Metanephros (tissue), 2 donors: Measurements from ENCODE around the gene TSPEAR. TPM values are rescaled to one million over a fixed set of nuclear protein-coding genes. Genes with fewer than 3 reads are reported as not detected.

Source experiments
- small RNA-seq: library from RNA; depleted of rRNA; stranded (forward); fragments of <200 nt; gene quantifications from one replicate; pipeline ENCODE3, GENCODE V24; 2014; ENCODE audit warnings: low replicate concordance
- total RNA-seq: library from RNA; depleted of rRNA; stranded (reverse); fragments of >200 nt; gene quantifications from one replicate; pipeline ENCODE4 v1.2.3, GENCODE V29; 2014

The TSPEAR gene
- total RNA-seq, 1 donor from 2014 or later, result 0.53 TPM

DNA sequence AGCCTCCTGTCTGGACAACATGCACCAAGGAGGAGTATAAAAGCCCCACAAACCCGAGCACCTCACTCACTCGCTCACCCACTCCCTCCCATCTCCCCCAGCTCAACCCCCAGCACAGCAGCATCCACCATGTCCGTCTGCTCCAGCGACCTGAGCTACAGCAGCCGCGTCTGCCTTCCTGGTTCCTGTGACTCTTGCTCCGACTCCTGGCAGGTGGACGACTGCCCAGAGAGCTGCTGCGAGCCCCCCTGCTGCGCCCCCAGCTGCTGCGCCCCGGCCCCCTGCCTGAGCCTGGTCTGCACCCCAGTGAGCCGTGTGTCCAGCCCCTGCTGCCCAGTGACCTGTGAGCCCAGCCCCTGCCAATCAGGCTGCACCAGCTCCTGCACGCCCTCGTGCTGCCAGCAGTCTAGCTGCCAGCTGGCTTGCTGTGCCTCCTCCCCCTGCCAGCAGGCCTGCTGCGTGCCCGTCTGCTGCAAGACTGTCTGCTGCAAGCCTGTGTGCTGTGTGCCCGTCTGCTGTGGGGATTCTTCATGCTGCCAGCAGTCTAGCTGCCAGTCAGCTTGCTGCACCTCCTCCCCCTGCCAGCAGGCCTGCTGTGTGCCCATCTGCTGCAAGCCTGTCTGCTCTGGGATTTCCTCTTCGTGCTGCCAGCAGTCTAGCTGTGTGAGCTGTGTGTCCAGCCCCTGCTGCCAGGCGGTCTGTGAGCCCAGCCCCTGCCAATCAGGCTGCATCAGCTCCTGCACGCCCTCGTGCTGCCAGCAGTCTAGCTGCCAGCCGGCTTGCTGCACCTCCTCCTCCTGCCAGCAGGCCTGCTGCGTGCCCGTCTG, 137.5 kb downstream of the TSPEAR start, which contains the start of gene KRTAP10-4:
KRTAP10-4 (plus strand) TSS at position 100 of the 827 bp plus-strand sequence; CDS start at position 130, 30 bp downstream.

DNA sequence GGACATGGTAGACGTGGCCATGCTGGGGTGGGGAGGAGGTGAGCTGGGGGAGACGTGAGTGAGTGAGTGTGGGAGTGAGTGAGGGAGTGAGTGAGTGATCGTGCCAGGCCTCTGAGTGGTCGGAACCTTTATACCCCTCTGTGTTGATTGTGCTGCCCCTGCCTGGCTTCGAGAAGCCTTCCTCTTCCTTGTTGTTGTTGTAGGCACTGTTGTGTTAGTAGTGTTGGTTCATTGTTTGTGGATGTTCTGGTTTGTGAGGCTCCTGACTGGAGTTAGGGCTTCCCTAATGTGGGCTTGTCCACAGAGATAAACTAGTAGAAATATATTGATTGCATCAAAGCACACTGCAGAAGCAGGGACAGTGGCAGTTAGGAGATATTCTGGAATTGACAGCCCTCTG, 152.7 kb downstream of the TSPEAR start, which contains the start of gene KRTAP10-3:
KRTAP10-3 (minus strand) TSS at position 101 of the 400 bp plus-strand sequence; CDS start at position 21, 80 bp downstream.

DNA sequence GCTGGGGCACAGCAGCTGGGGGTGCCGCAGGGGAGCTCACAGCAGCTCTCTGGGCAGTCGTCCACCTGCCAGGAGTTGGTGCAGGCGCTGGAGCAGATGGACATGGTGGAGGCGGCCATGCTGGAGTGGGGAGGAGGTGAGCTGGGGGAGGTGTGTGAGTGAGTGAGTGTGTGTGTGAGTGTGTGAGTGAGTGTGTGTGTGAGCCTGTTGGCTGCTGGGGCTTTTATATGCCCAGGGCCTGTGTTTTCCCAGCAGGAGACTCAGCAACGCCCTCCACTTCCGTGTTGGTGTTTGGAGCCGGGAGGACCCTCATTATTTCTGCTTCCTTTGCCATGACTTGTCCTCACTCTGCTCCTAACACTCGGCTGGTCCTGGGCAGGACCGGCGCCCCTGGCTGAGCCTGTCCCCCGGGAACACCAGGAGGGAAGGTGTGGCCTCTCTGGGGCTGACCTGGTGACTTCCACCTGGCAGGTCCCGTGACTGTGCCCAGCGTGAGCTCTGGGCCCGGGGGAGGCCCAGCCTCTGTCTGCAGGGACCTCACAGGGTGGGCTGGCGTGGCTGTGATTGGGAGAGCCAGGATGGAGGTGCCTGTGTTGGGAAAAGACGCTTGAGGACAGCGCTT, 159.9 kb downstream of the TSPEAR start, which contains the start of gene KRTAP10-2:
KRTAP10-2 (minus strand) TSS at position 166 of the 622 bp plus-strand sequence; CDS start at position 119, 47 bp downstream.

DNA sequence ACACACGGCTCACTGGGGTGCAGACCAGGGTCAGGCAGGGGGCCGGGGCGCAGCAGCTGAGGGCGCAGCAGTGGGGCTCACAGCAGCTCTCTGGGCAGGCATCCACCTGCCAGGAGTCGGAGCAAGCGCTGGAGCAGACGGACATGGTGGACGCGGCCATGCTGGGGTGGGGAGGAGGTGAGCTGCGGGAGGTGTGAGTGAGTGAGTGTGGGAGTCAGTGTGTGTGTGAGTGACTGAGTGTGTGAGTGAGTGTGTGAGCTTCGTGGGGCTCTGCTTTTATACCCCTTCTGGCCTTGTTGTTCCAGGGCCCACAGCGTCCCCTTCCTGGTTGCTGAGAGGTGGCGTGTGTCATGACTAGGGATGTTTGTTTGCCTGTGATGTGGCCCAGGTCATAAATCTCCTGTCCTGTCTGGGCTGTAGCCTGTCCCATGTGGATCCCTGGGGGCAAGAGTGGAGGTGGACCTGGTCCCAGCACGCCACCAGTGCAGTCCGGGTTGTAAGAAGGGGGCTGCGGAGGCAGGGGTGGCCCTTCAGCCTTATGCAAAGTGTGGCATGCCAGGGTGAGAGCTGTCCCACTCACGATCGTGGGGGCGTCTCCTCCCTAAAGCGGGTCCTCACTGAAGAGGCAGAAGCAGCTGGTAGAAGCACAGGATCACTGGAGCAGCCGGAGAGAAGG, 171.2 kb downstream of the TSPEAR start, which contains the start of gene KRTAP10-1:
KRTAP10-1 (minus strand) TSS at position 205 of the 676 bp plus-strand sequence; CDS start at position 160, 45 bp downstream.

DNA sequence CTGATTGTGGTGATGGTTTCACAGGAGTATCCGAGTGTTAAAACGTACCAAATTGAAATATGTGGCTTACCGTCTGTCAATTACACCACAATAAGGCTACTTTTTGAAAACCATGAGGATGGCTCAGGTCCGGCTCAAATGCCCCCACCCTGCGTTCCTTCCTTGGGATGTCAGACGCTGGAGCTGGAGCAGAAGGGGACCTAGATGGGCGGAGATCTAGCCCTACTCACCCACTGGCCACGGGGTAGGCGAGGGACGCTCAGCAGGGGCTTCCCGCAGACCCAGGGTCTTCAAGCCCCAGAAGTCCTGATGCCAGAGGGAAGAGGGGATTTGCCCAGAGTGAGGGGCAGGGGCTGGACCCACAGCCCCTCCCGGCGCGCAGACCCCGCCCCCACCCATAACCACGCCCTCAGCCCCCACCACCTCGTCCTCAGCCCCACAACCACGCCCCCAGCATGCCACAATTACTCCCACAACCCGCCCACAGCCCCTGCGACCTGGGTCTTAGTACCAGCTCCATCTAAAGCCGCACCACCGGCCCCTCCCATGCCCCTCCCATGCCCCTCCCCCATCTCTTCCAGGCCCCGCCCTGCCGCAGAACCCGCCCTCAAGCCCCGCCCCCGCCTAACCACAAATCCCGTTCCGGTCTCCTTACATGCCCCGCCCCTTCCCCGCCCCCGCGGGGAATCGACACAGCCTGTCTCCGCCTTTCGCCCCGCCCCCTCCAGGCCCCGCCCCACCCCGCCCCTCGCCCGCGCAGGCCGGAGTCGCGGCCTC, 256.4 kb downstream of the TSPEAR start, which contains the start of gene LRRC3:
LRRC3 (plus strand) TSS at position 764 of the 777 bp plus-strand sequence. CDS start 1,135 bp downstream, outside the sequence.

Small RNA genes lying within 50 kb of the gene (small RNA-seq; reads per million reads assigned to genes)
- gene KRTAP12-6P, result not detected

Other genes with a start within 250 kb of the TSPEAR start
- not detected for gene KRTAP10-1, start 171.4 kb downstream of the TSPEAR start, total RNA-seq
- not detected for gene KRTAP10-2, start 160.1 kb downstream of the TSPEAR start, total RNA-seq
- not detected for gene KRTAP10-3, start 152.8 kb downstream of the TSPEAR start, total RNA-seq
- gene KRTAP10-4, start 137.8 kb downstream of the TSPEAR start, total RNA-seq, result not detected
- gene KRTAP10-5, start 131.0 kb downstream of the TSPEAR start, total RNA-seq, result not detected
- gene KRTAP10-6, start 119.1 kb downstream of the TSPEAR start, total RNA-seq, result not detected
- not detected for gene KRTAP10-7, start 111.0 kb downstream of the TSPEAR start, total RNA-seq
- not detected for gene KRTAP10-8, start 99.5 kb downstream of the TSPEAR start, total RNA-seq
- not detected for gene KRTAP10-9, start 84.5 kb downstream of the TSPEAR start, total RNA-seq
- gene KRTAP10-10, start 74.2 kb downstream of the TSPEAR start, total RNA-seq, result not detected
- not detected for gene KRTAP10-11, start 65.2 kb downstream of the TSPEAR start, total RNA-seq
- gene KRTAP12-4, start 56.9 kb downstream of the TSPEAR start, total RNA-seq, result not detected
- gene KRTAP12-3, start 53.6 kb downstream of the TSPEAR start, total RNA-seq, result not detected
- not detected for gene KRTAP12-2, start 44.6 kb downstream of the TSPEAR start, total RNA-seq
- not detected for gene KRTAP12-1, start 29.4 kb downstream of the TSPEAR start, total RNA-seq
- not detected for gene KRTAP10-12, start 14.4 kb downstream of the TSPEAR start, total RNA-seq
- gene UBE2G2, start 90.2 kb upstream of the TSPEAR start, total RNA-seq, result 90.8 TPM
- gene SUMO3, start 106.5 kb upstream of the TSPEAR start, total RNA-seq, result 54.2 TPM
- 235 TPM for gene PTTG1IP, start 162.1 kb upstream of the TSPEAR start, total RNA-seq
- 39.2 TPM for gene ITGB2, start 209.3 kb upstream of the TSPEAR start, total RNA-seq
- gene SLX9, start 228.5 kb upstream of the TSPEAR start, total RNA-seq, result 14.3 TPM